MM.1S (cell line): Measurements from ENCODE around the gene ADSS2.

Source experiments
- CTCF ChIP-seq: fragments of 300-600 bp; sonication (generic); IDR thresholded peaks from 2 replicates; pipeline ENCODE4 v1.5.1; 2016; ENCODE audit warnings: antibody characterized with exemption, low read length, mixed read lengths
- EZH2 ChIP-seq: fragments of 300-600 bp; sonication (generic); optimal IDR thresholded peaks from 2 replicates; pipeline ENCODE3; 2017; ENCODE audit warnings: low read depth, mild to moderate bottlenecking, antibody characterized with exemption, low read length, mixed read lengths

- TF ChIP-seq CTCF: no peak
- TF ChIP-seq EZH2: no peak
Observed at GRCh38 chr1:244496186-244496585, 44.5 kb upstream of the ADSS2 start.
